Measurements from ENCODE around the gene XCR1.

XCR1 gene

GRCh38 chr3:46036191-46036590 is 8.9 kb upstream of the XCR1 start:
- Histone ChIP-seq H3K27ac (ENCODE audit: low read depth, low read length) (no peak overlapping the region), H4K20me1 (ENCODE audit: control insufficient read depth, insufficient read depth, low read depth, low read length) (no peaks in the 10 kb centered on the region), H3K79me2 (ENCODE audit: control insufficient read depth, low read length) (no peaks in the 10 kb centered on the region), H3K36me3 (ENCODE audit: control insufficient read depth, low read length) (no peaks in the 10 kb centered on the region), H3F3A (ENCODE audit: control insufficient read depth, insufficient read depth) (no peaks in the 10 kb centered on the region), H3K27me3 (ENCODE audit: control insufficient read depth, low read length) (peaks cover 9% of the 10 kb centered on the region), H3K9me2 (replicated peaks; ENCODE audit: control insufficient read depth, low read length) (no peaks in the 10 kb centered on the region), H3K4me1 (ENCODE audit: control insufficient read depth, low read length) (no peaks in the 10 kb centered on the region), H3K9me3 (ENCODE audit: control insufficient read depth, insufficient read depth, low read length) (peaks cover 11% of the 10 kb centered on the region; the same call in 1 of the 2 replicates), H3K4me2 (ENCODE audit: low read length) (no peak overlapping the region), H3K4me3 (ENCODE audit: low read length) (no peak overlapping the region)
- TF ChIP-seq EZH2phosphoT487 (IDR thresholded peaks at IDR 0.05; ENCODE audit: borderline replicate concordance, low read length) (no peak), CTCF (IDR thresholded peaks at IDR 0.05; ENCODE audit: low read depth, low read length, poor library complexity, severe bottlenecking) (no peak)

GRCh38 chr3:46031747-46032146 is 4.5 kb upstream of the XCR1 start:
- Histone ChIP-seq H3K27me3 (ENCODE audit: control insufficient read depth, low read length) (peaks cover 9% of the 10 kb centered on the region), H3K4me2 (ENCODE audit: low read length) (no peak overlapping the region), H4K20me1 (ENCODE audit: control insufficient read depth, insufficient read depth, low read depth, low read length) (no peaks in the 10 kb centered on the region), H3K9me3 (ENCODE audit: control insufficient read depth, insufficient read depth, low read length) (peaks cover 22% of the 10 kb centered on the region; the same call in 1 of the 2 replicates), H3K4me3 (ENCODE audit: low read length) (no peak overlapping the region), H3K4me1 (ENCODE audit: control insufficient read depth, low read length) (0 out of 2 replicates have a peak, but pooled peaks cover 3% of the 10 kb centered on the region), H3K79me2 (ENCODE audit: control insufficient read depth, low read length) (no peaks in the 10 kb centered on the region), H3K9me2 (replicated peaks; ENCODE audit: control insufficient read depth, low read length) (no peaks in the 10 kb centered on the region), H3K27ac (ENCODE audit: low read depth, low read length) (no peak overlapping the region), H3K36me3 (ENCODE audit: control insufficient read depth, low read length) (no peaks in the 10 kb centered on the region), H3F3A (ENCODE audit: control insufficient read depth, insufficient read depth) (no peaks in the 10 kb centered on the region)
- TF ChIP-seq EZH2phosphoT487 (IDR thresholded peaks at IDR 0.05; ENCODE audit: borderline replicate concordance, low read length) (no peak), CTCF (IDR thresholded peaks at IDR 0.05; ENCODE audit: low read depth, low read length, poor library complexity, severe bottlenecking) (no peak)

GRCh38 chr3:46031269-46031668 is 4.0 kb upstream of the XCR1 start:
- Histone ChIP-seq H3K79me2 (ENCODE audit: control insufficient read depth, low read length) (no peaks in the 10 kb centered on the region), H3K4me1 (ENCODE audit: control insufficient read depth, low read length) (0 out of 2 replicates have a peak, but pooled peaks cover 3% of the 10 kb centered on the region), H3K27me3 (ENCODE audit: control insufficient read depth, low read length) (peaks cover 9% of the 10 kb centered on the region), H3K9me2 (replicated peaks; ENCODE audit: control insufficient read depth, low read length) (no peaks in the 10 kb centered on the region), H3K27ac (ENCODE audit: low read depth, low read length) (no peak overlapping the region), H3K4me2 (ENCODE audit: low read length) (no peak overlapping the region), H3K4me3 (ENCODE audit: low read length) (no peak overlapping the region), H3K9me3 (ENCODE audit: control insufficient read depth, insufficient read depth, low read length) (peaks cover 22% of the 10 kb centered on the region; the same call in 1 of the 2 replicates), H3K36me3 (ENCODE audit: control insufficient read depth, low read length) (no peaks in the 10 kb centered on the region), H3F3A (ENCODE audit: control insufficient read depth, insufficient read depth) (no peaks in the 10 kb centered on the region), H4K20me1 (ENCODE audit: control insufficient read depth, insufficient read depth, low read depth, low read length) (no peaks in the 10 kb centered on the region)
- TF ChIP-seq EZH2phosphoT487 (IDR thresholded peaks at IDR 0.05; ENCODE audit: borderline replicate concordance, low read length) = no peak
- TF ChIP-seq CTCF (IDR thresholded peaks at IDR 0.05; ENCODE audit: low read depth, low read length, poor library complexity, severe bottlenecking) = no peak
